ENCODE measurements around the gene SEPSECS.

Gene SEPSECS

GRCh38 chr4:25076625-25077398 is 83.4 kb downstream of the SEPSECS start:
- no peak for TF ChIP-seq ZFX (IDR thresholded peaks at IDR 0.05)
- no peak for TF ChIP-seq CTCF (conservative IDR thresholded peaks at IDR 0.05)
- H3K27ac ChIP-seq = no peak overlapping the region

- TF ChIP-seq CTCF (conservative IDR thresholded peaks at IDR 0.05) (no peak), ZFX (IDR thresholded peaks at IDR 0.05) (no peak)
- no peak overlapping the region for H3K27ac ChIP-seq
These were observed 84.4 kb downstream of the SEPSECS start for GRCh38 chr4:25075851-25076250.

DNA sequence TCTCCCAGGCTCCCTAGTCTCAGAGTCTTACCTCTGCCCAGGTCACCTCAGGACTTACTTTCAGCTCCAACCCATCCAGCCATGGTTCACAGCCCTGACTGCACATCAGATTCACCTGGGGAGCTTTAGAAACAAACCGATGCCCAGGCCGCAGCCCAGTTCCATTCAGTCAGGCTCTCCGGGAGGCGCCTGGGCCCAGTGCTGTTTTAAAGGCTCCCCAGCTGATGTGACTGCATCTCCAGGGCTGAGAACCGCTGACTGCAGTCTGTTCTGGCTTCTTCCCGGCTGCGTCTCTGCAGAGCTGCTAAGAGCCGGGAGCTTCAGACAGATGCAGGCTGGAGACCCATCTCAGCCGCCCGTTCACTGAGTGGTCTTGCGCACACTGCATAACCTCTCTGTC is 85.1 kb downstream of the SEPSECS start:
- TF ChIP-seq ZFX (IDR thresholded peaks at IDR 0.05) (no peak), CTCF (conservative IDR thresholded peaks at IDR 0.05) (no peak)
- H3K27ac ChIP-seq = no peak overlapping the region

GRCh38 chr4:25070545-25070944 is 89.7 kb downstream of the SEPSECS start:
- TF ChIP-seq ZFX (IDR thresholded peaks at IDR 0.05) (no peak), CTCF (conservative IDR thresholded peaks at IDR 0.05) (no peak)
- no peak overlapping the region for H3K27ac ChIP-seq
